Subcutaneous abdominal adipose tissue (tissue), 5 donors: ENCODE results near the gene PNLIPRP3.

ENCODE experiments used
- H3K27ac ChIP-seq: one replicate; pipeline ENCODE4 v1.7.0; 2013; ENCODE audit warnings: low read depth, mild to moderate bottlenecking, inconsistent platforms, low read length, moderate library complexity
- H3K27me3 ChIP-seq, 5 donors: one replicate each; pipeline ENCODE4 v1.7.0; 2013; ENCODE audit warnings: low read length in 5 of 5, inconsistent platforms in 1 of 5; ENCODE audit not compliant: control insufficient read depth in 5 of 5, insufficient read depth in 4 of 5
- H3K36me3 ChIP-seq, 5 donors: one replicate each; pipeline ENCODE4 v1.7.0; 2013; ENCODE audit warnings: low read length in 5 of 5; ENCODE audit not compliant: control insufficient read depth in 5 of 5, insufficient read depth in 5 of 5
- H3K4me1 ChIP-seq, 5 donors: one replicate each; pipeline ENCODE4 v1.7.0; 2013; ENCODE audit warnings: low read length in 5 of 5, mild to moderate bottlenecking in 3 of 5, moderate library complexity in 1 of 5; ENCODE audit not compliant: control insufficient read depth in 5 of 5, insufficient read depth in 5 of 5
- H3K4me3 ChIP-seq, 5 donors: one replicate each; pipeline ENCODE4 v1.7.0; 2013; ENCODE audit warnings: low read length in 5 of 5, low read depth in 1 of 5
- H3K9ac ChIP-seq, 5 donors: one replicate each; pipeline ENCODE4 v1.7.0; 2013; ENCODE audit warnings: low read length in 5 of 5, mild to moderate bottlenecking in 4 of 5, moderate library complexity in 3 of 5
- H3K9me3 ChIP-seq, 5 donors: one replicate each; pipeline ENCODE4 v1.7.0; 2013; ENCODE audit warnings: low read length in 5 of 5; ENCODE audit not compliant: control insufficient read depth in 5 of 5
- donor health status: healthy.
- donor health status: healthy.
- donor health status: healthy.
- donor health status: healthy.
- donor health status: healthy.

PNLIPRP3 gene

GRCh38 chr10:116490028-116490662 is 62.5 kb downstream of the PNLIPRP3 start:
- Histone ChIP-seq H3K4me1 (peaks cover 0 to 25% (median 14%) of the 10 kb centered on the region in 5 donors), H3K9ac (no peak overlapping the region), H3K27me3 (peaks cover 0 to 2% (median 0%) of the 10 kb centered on the region in 5 donors), H3K27ac (no peak overlapping the region), H3K9me3 (no peaks in the 10 kb centered on the region), H3K4me3 (no peak overlapping the region), H3K36me3 (no peaks in the 10 kb centered on the region)

- Histone ChIP-seq H3K27me3 (no peaks in the 10 kb centered on the region), H3K9me3 (peaks cover 0 to 3% (median 0%) of the 10 kb centered on the region in 5 donors), H3K27ac (no peak overlapping the region), H3K36me3 (no peaks in the 10 kb centered on the region), H3K4me3 (no peak overlapping the region), H3K9ac (no peak overlapping the region), H3K4me1 (no peaks in the 10 kb centered on the region)
These were observed 77.1 kb downstream of the PNLIPRP3 start for GRCh38 chr10:116504786-116505185.

GRCh38 chr10:116510565-116510964 is 82.9 kb downstream of the PNLIPRP3 start:
- Histone ChIP-seq H3K27ac (no peak overlapping the region), H3K9me3 (no peaks in the 10 kb centered on the region), H3K9ac (no peak overlapping the region), H3K4me3 (no peak overlapping the region), H3K36me3 (no peaks in the 10 kb centered on the region), H3K4me1 (no peaks in the 10 kb centered on the region), H3K27me3 (no peaks in the 10 kb centered on the region)

GRCh38 chr10:116511365-116511764 is 83.7 kb downstream of the PNLIPRP3 start:
- no peaks in the 10 kb centered on the region for H3K4me1 ChIP-seq
- no peaks in the 10 kb centered on the region for H3K36me3 ChIP-seq
- no peak overlapping the region for H3K27ac ChIP-seq
- no peak overlapping the region for H3K4me3 ChIP-seq
- no peaks in the 10 kb centered on the region for H3K9me3 ChIP-seq
- H3K27me3 ChIP-seq = no peaks in the 10 kb centered on the region
- H3K9ac ChIP-seq = no peak overlapping the region

GRCh38 chr10:116521424-116522290 is 94.0 kb downstream of the PNLIPRP3 start:
- peaks cover 0 to 14% (median 3%) of the 10 kb centered on the region in 5 donors for H3K27me3 ChIP-seq
- H3K4me3 ChIP-seq = no peak overlapping the region
- no peaks in the 10 kb centered on the region for H3K9me3 ChIP-seq
- H3K36me3 ChIP-seq = no peaks in the 10 kb centered on the region
- H3K27ac ChIP-seq = no peak overlapping the region
- no peaks in the 10 kb centered on the region for H3K4me1 ChIP-seq
- H3K9ac ChIP-seq = no peak overlapping the region

- no peaks in the 10 kb centered on the region for H3K9me3 ChIP-seq
- H3K27ac ChIP-seq = no peak overlapping the region
- no peak overlapping the region for H3K9ac ChIP-seq
- no peaks in the 10 kb centered on the region for H3K4me1 ChIP-seq
- H3K4me3 ChIP-seq = no peak overlapping the region
- H3K27me3 ChIP-seq = peaks cover 0 to 14% (median 3%) of the 10 kb centered on the region in 5 donors
- H3K36me3 ChIP-seq = no peaks in the 10 kb centered on the region
These were observed 95.2 kb downstream of the PNLIPRP3 start for GRCh38 chr10:116522803-116523381.

- peaks cover 0 to 14% (median 3%) of the 10 kb centered on the region in 5 donors for H3K27me3 ChIP-seq
- H3K4me1 ChIP-seq = no peaks in the 10 kb centered on the region
- no peak overlapping the region for H3K9ac ChIP-seq
- no peaks in the 10 kb centered on the region for H3K36me3 ChIP-seq
- no peaks in the 10 kb centered on the region for H3K9me3 ChIP-seq
- no peak overlapping the region for H3K27ac ChIP-seq
- no peak overlapping the region for H3K4me3 ChIP-seq
These were observed 97.1 kb downstream of the PNLIPRP3 start for GRCh38 chr10:116524736-116525135.

GRCh38 chr10:116526219-116526618 is 98.6 kb downstream of the PNLIPRP3 start:
- Histone ChIP-seq H3K9ac (no peak overlapping the region), H3K27ac (no peak overlapping the region), H3K27me3 (peaks cover 0 to 14% (median 3%) of the 10 kb centered on the region in 5 donors), H3K4me3 (no peak overlapping the region), H3K4me1 (no peaks in the 10 kb centered on the region), H3K9me3 (peaks cover 0 to 2% (median 0%) of the 10 kb centered on the region in 5 donors), H3K36me3 (no peaks in the 10 kb centered on the region)
